Dermis microvascular lymphatic vessel endothelial cell (primary cell): ENCODE data around the gene ITGAX. TPM values are rescaled to one million over a fixed set of nuclear protein-coding genes. Genes with fewer than 3 reads are reported as not detected.

Experiments
- DNase-seq, 2 donors: peaks; one replicate each; pipeline versions ENCODE4 v3.0.0 to v3.0.0-alpha.2; 2010; ENCODE audit warnings: low read depth in 2 of 2
- total RNA-seq: library from RNA; depleted of rRNA; stranded (reverse); fragments of >200 nt; gene quantifications from 2 replicates; pipeline ENCODE4 v1.2.1, GENCODE V29; 2014

ITGAX gene
- total RNA-seq, 1 donor from 2014 or later: 0.64 TPM

GRCh38 chr16:31371619-31372484 lies 16.9 kb downstream of the ITGAX start:
- DNase-seq: no peak

DNA sequence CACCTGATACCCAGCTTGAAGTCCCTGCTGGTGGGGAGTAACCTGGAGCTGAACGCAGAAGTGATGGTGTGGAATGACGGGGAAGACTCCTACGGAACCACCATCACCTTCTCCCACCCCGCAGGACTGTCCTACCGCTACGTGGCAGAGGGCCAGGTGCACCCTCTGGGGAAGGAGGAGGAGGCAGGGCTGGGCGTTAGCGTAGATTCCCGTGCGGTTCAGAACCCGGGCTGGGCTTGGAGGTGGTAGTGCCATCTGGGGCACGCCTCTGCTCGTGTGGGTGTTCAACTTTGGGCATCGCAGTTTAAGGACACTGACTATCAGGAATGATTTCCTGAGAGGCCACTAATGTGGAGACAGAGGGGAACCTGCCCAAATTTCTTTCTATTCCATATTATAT lies 18.3 kb downstream of the ITGAX start:
- DNase-seq: no peak

DNA sequence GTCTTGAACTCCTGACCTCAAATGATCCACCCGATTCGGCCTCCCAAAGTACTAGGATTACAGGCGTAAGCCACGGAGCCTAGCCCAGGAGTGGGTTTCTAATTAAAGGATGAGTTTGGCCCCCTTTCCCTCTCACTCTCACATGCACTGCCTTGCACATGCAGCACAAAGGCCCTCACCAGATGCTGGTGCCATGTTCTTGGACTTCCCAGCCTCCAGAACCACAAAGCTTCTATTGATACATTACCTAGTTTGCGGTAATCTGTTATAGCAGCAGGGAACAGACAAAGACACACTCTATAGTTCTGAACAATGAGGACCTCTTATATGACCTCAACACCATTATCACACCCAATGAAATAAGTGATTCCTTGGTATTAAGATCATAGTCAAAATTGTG lies 20.3 kb downstream of the ITGAX start:
- DNase-seq: no peak

DNA sequence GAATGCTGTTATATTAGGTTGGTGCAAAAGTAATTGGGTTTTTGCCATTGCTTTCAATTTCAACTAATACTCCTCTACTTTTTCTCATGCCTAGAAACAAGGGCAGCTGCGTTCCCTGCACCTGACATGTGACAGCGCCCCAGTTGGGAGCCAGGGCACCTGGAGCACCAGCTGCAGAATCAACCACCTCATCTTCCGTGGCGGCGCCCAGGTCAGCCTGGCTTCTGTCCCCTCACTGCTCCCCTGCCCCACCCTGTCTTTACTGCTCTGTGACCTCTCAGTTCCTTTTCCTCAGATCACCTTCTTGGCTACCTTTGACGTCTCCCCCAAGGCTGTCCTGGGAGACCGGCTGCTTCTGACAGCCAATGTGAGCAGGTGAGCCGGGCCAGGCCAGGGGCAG lies 21.7 kb downstream of the ITGAX start:
- no peak for DNase-seq

- no peak for DNase-seq
These were observed 22.4 kb downstream of the ITGAX start for GRCh38 chr16:31377210-31377903.

GRCh38 chr16:31380201-31380600 lies 25.2 kb downstream of the ITGAX start:
- DNase-seq: no peak

DNA sequence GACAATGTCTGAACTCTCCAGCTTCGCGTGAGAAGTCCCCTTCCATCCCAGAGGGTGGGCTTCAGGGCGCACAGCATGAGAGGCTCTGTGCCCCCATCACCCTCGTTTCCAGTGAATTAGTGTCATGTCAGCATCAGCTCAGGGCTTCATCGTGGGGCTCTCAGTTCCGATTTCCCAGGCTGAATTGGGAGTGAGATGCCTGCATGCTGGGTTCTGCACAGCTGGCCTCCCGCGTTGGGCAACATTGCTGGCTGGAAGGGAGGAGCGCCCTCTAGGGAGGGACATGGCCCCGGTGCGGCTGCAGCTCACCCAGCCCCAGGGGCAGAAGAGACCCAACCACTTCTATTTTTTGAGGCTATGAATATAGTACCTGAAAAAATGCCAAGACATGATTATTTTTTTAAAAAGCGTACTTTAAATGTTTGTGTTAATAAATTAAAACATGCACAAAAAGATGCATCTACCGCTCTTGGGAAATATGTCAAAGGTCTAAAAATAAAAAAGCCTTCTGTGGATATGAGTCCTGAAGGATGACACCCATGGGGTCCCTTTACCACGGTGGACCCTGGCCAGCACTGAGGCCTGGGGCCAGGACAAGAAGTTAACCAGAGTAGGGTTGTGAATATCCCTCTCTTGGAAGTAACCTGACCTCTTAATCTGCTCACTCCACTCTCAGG lies 27.6 kb downstream of the ITGAX start:
- peak; percentile 4 to 56 for DNase-seq

- no peak for DNase-seq
These were observed 30.7 kb downstream of the ITGAX start for GRCh38 chr16:31385680-31386079.

DNA sequence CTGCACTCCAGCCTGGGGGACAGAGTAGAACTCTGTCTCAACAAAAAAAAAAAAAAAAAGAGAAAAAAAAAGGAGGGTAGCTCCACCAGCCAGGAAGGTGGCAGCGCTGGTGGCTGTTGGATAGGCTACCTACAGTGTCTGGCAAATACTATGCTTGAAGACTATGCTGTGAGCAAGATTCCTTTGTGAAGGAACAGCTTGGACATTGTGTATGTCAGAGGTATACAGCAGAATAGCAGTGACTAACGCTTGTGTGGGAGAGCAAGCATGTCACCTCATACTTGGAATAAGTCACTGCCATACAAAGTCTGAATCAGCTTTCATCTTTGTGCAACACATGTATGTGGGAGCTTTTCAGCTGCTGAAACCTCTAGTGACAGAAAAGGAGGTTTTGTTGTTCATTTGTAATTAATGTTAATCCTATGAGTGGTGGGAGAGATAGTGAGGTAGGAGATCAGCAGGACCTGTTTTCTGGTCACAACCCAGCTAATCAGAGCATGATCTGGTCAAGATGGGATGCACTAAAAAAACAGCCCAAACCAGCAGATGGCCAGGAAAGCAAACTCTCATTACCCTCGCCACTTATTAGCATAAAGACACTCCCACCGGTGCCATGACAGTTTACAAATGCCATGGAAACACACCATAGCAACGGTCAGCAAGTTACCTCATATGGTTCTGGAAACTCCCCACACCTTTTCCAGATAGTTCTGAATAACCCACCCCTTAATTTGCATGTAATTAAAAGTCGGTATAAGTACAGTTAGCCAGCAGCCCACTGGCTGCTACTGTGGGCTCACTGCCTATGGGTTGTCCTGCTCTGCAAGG lies 31.4 kb downstream of the ITGAX start:
- DNase-seq: no peak

DNA sequence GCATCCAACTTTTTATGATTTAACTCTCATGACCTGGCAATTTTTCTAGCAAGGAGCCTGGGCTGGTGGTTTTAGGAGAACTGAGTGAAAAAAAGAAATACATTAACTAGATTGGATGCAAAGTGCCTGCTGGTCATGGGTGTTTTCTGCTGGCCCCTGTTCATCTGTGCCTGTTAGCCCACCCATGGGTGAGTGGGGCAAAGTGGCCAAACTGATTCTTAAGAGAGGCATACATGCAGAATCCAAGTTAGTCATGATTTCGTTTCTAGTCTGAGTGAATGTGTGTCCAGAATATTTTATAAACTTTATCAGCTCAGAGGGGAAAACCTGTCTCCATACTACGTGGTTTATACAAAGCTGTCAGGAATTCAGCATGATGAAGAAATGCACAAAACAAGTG lies 33.6 kb downstream of the ITGAX start:
- DNase-seq: no peak

- no peak for DNase-seq
These were observed 35.6 kb downstream of the ITGAX start for GRCh38 chr16:31390504-31391041.

GRCh38 chr16:31393056-31393455 lies 38.1 kb downstream of the ITGAX start, which contains the start of gene ITGAD:
Gene ITGAD, plus strand, starts transcription at chr16:31393335. Its CDS starts 26 bp downstream, at chr16:31393361.
- DNase-seq: no peak

DNA sequence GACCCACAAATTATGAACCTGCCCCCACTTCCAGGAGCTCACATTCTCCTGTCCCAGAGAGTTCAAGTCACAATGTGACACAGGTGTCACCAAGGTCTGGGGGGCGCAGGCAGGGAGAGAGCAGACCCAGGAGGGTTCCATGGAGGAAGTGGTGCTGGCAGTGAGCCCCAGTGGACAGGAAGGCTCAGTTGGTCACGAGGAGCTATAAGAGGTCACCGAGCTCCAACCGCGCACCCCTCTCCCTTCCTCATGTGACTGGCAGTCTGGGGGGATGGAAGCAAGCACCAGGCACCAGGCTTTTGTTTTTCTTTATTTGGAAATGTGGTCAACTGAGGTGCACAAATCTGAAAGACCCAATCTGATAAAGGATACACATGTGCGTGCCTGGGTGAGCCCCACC lies 40.7 kb downstream of the ITGAX start:
- no peak for DNase-seq

DNA sequence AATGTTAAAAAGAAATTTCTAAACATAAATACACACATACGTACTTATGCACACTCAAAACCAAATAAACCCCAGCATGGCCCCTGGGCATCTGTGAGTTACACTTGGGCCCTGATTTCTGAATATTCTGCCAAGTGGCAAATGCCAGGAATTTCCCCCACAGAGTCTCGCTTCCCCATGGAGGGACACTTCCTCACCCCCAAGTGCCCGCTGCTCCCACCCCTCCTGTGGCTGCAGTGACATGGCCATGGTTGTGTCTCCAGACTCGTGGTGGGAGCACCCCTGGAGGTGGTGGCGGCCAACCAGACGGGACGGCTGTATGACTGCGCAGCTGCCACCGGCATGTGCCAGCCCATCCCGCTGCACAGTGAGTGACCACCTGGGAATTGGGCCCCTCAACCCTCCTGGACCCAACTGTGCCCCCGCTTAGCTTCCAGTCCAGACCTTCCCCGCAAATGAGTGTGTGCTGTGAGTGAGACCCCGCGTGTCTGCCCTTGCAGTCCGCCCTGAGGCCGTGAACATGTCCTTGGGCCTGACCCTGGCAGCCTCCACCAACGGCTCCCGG lies 42.2 kb downstream of the ITGAX start:
- DNase-seq: no peak

DNA sequence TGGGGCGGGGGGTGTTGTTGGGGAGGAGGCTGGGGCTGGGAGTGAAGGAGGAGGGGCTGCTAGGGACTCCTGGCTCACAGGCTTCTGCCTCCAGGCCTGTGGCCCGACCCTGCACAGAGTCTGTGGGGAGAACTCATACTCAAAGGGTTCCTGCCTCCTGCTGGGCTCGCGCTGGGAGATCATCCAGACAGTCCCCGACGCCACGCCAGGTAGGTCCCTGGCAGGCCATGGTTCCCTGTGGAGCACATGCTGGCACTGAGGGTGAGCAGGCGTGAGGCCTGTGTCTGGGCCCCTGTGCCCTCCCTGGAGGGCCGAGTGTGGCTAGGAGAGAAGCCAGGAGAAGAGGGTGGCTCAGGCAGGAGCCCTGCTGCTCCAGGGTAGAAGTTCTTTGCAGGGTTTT lies 42.7 kb downstream of the ITGAX start:
- DNase-seq: no peak

- DNase-seq: no peak
These were observed 45.2 kb downstream of the ITGAX start for GRCh38 chr16:31400191-31400590.

- no peak for DNase-seq
These were observed 46.5 kb downstream of the ITGAX start for GRCh38 chr16:31401436-31401835.

DNA sequence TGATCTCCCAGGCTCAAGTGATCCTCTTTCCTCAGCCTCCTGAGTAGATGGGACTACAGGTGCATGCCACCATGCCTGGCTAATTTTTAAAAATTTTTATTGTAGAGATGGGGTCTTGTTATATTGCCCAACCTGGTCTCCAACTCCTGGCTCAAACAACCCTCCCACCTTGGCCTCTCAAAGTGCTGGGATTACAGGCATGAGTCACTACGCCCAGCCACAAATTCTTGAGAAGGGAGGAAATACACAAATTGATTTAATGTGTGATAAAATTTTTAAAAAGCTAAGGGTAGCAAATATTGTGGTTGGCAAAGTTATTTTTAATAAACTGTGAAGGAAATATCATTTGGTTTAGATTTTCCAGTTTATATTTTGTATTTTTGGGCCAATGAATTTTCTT lies 47.7 kb downstream of the ITGAX start:
- DNase-seq: no peak

DNA sequence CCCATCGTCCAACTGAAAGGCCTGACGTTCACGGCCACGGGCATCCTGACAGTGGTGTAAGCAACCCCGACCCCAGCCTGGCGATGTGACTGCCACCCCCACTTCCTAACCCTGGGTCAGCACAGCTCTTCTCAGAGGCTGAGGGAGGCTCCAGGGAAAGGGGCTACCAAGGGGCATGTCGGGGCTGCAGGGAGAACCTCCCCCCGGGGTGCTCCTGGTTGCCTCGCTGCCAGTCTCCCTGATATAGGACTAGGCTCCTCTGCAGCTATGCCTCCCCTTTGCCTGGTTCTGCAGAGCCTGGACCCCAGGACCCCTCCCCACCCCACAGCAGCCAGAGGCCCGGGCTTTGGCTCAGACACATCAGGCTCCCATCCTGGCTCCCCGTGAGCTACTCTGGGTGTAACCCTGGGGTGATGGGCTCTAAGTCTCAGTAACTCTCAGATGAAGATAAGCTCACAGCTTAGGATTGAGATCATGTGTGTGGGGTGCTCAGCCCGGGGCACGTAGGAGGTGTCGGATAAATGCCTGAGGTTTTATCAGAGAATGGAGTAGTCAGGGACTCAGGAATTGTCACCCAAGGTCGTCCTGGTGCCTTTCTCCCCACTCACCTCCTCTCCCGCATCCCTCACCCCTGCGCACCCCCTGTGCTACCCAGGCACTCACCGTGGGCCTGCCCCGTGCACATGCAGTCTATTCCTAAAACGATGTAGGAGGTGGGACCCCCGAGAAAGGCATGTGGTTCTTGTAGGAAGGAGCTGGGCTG lies 48.8 kb downstream of the ITGAX start:
- no peak for DNase-seq
